ENCODE results near the gene PDLIM5.
"Not testable (repeated sequence)": the region's sequence is repeated elsewhere in the genome, so short reads cannot be mapped to it uniquely, and the experiment has no call there.

Gene PDLIM5

DNA sequence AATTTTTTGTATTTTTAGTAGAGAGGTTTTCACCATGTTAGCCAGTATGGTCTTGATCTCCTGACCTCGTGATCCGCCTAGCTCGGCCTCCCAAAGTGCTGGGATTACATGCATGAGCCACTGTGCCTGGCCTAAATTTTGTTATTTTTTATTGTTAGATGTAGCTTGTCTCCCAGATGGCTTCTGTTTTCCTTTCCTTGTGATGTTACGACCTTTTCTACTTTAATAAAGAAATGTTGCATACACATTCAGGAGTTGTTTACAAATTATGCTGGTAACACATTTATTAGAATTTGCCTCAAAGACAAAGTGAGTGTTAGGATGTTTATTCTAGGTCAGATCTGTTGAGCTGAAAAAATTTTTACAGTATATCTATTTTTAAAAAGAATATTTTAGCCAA lies 18.4 kb downstream of the PDLIM5 start:
- TF ChIP-seq CTCF (IDR thresholded peaks at IDR 0.05; ENCODE audit: extremely low read depth, missing control alignments): no peak
- no peak for DNase-seq (ENCODE audit: low spot score)

GRCh38 chr4:94470782-94471181 lies 19.0 kb downstream of the PDLIM5 start:
- not testable (repeated sequence) for DNase-seq (ENCODE audit: low spot score)

GRCh38 chr4:94472056-94472826 lies 20.5 kb downstream of the PDLIM5 start:
- DNase-seq (ENCODE audit: low spot score): no peak
- no peak for TF ChIP-seq CTCF (IDR thresholded peaks at IDR 0.05; ENCODE audit: extremely low read depth, missing control alignments)

DNA sequence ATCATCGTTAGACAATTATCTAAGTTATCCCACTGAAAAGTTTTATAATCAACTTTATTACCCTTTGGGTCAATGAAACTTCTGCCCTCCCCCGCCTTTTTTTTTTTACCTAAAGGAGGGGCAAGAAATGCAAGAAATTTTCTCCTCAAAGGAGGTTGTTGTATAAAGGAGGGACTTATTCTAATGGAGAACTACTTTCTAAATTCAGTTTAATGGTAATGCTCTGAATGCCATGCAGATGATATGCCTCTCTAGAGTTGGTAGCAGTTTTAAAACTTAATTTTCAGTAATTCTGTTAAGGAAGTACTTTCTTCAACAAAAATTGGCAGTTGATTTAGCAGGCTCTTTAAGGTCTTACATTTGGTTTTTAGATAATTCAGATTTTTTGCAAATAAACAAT lies 23.3 kb downstream of the PDLIM5 start:
- no peak for DNase-seq (ENCODE audit: low spot score)
- TF ChIP-seq CTCF (IDR thresholded peaks at IDR 0.05; ENCODE audit: extremely low read depth, missing control alignments): no peak

DNA sequence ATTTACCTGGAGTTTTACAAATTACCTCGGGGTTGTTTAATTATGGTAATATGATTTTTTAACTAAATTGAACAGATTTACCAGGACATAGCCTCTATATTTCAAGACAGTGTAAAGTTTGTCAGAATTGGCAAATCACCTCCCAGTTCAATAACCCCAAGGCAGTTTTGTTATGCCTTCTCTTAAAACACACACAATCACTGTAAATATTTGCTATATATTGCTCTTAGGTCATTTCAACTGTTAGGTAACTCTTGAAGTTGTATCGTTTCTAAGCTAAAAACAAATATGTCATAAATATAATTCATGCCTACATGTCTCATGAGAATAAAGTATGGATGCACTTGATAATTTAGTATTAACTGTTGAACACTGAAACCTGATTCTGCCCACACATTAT lies 24.1 kb downstream of the PDLIM5 start:
- DNase-seq (ENCODE audit: low spot score): no peak

DNA sequence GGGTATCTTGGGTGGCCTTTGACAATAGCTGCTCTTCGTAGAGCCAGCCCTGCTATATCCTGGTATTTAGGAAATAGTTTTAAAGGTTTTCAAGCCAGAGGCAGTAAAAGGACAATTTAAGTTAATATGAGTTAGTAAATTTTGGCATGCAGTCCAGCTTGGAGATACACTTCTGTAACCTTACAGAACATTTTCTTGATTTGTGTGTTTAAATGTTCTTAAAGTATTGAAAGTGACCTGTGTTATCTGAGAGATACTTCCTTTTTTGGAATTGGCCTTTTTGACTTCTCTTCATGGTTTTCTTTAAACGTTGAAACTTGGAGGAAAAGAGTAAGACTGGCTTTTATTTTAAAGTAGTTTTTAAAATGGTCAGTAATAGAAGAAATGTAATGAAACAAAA lies 25.5 kb downstream of the PDLIM5 start:
- DNase-seq (ENCODE audit: low spot score): no peak
- TF ChIP-seq CTCF (IDR thresholded peaks at IDR 0.05; ENCODE audit: extremely low read depth, missing control alignments): no peak

More for the DNA sequence above, 24.1 kb downstream of the PDLIM5 start:
- TF ChIP-seq CTCF (IDR thresholded peaks at IDR 0.05; ENCODE audit: extremely low read depth, missing control alignments): no peak

GRCh38 chr4:94478805-94479204 lies 27.1 kb downstream of the PDLIM5 start:
- not testable (repeated sequence) for DNase-seq (ENCODE audit: low spot score)

DNA sequence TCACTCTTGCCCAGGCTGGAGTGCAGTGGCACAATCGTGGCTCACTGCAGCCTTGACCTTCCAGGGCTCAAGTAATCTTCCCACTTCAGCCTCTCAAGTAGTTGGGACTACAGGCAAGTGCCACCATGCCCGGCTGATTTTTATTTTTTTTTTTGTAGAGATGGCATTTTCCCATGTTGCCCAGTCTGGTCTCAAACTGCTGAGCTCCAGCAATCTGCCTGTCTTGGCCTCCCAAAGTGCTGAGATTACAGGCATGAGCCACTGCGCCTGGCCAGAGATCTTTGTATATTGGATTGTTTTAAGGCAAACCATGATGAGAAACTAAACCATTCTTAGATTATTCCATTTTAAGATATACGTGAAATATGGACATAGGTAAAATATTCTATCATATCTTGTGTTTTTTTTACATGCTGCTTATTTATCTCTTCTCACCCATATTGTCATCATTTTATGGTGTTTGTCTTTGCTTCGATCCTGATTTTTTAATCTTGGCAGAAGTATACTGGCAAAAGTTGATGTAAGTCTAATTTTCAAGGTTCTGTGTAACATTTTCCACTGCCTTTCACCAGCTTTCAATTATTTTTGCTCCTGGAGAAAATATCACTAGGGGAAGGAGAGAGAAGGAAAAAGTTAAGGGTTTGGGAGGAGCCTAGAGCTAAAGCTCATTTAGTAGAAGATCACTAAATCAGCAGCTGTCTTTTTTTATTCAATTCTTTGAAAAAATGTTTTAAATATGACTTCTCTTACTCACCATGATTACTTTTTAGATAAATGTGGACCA lies 27.8 kb downstream of the PDLIM5 start:
- no peak for DNase-seq (ENCODE audit: low spot score)
- no peak for TF ChIP-seq CTCF (IDR thresholded peaks at IDR 0.05; ENCODE audit: extremely low read depth, missing control alignments)
